IMR-90 (cell line): ENCODE data around the gene STRIP1. TPM values are rescaled to one million over a fixed set of nuclear protein-coding genes. Genes with fewer than 3 reads are reported as not detected.

Experiments
- ATAC-seq: fragments of 200-7000 bp; cut with Tn5 transposase; 2 replicates; pipeline ENCODE4 v1.9.1; 2020; ENCODE audit warnings: low read depth, mild to moderate bottlenecking, moderate library complexity
- BruUV-seq: library from RNA; stranded (reverse); fragments of 400-500 nt; replicated peaks from 2 replicates; lab custom pipeline; 2021; lab: Mats Ljungman, UMichigan
- CTCF ChIA-PET: fragments of 300-600 bp; formaldehyde crosslinking; extraction: SDS; loops from one replicate; lab custom pipeline; 2021; ENCODE audit warnings: antibody characterized with exemption; lab: Yijun Ruan, JAX
- POLR2A ChIA-PET: fragments of 300-600 bp; sonication (Branson Sonifier 250); formaldehyde crosslinking; loops from one replicate; lab custom pipeline; 2022; ENCODE audit warnings: antibody characterized with exemption; ENCODE audit not compliant: unreplicated experiment; lab: Charles Lee
- DNase-seq: peaks from one replicate; pipeline ENCODE4 v3.0.0; 2013
- H2AFZ ChIP-seq: replicated peaks from 2 replicates; pipeline ENCODE3; 2013; ENCODE audit warnings: low read length, mild to moderate bottlenecking; ENCODE audit not compliant: poor library complexity
- H2AK5ac ChIP-seq: 2 replicates; pipeline ENCODE4 v1.6.1; 2013; ENCODE audit warnings: low read depth, low read length, inconsistent platforms
- H2AK9ac ChIP-seq: replicated peaks from 2 replicates; pipeline ENCODE3; 2013; ENCODE audit warnings: mild to moderate bottlenecking, low read depth, low read length, moderate library complexity; ENCODE audit not compliant: poor library complexity
- H2BK120ac ChIP-seq: 2 replicates; pipeline ENCODE4 v1.6.1; 2013; ENCODE audit warnings: low read depth, low read length, inconsistent platforms
- H2BK15ac ChIP-seq: 3 replicates; pipeline ENCODE4 v1.6.1; 2013; ENCODE audit warnings: low read depth, low read length, inconsistent platforms
- H2BK20ac ChIP-seq: 2 replicates; pipeline ENCODE4 v1.6.1; 2013; ENCODE audit warnings: low read depth, mild to moderate bottlenecking, inconsistent platforms, low read length, moderate library complexity
- H2BK5ac ChIP-seq: 2 replicates; pipeline ENCODE4 v1.6.1; 2013; ENCODE audit warnings: mild to moderate bottlenecking, low read depth, low read length, inconsistent platforms; ENCODE audit not compliant: poor library complexity, severe bottlenecking
- H3K14ac ChIP-seq: replicated peaks from 2 replicates; pipeline ENCODE4 v1.6.1; 2013; ENCODE audit warnings: low read depth, low read length, inconsistent platforms
- H3K18ac ChIP-seq: 2 replicates; pipeline ENCODE4 v1.6.1; 2013; ENCODE audit warnings: low read depth, low read length, control low read depth
- H3K23ac ChIP-seq: 2 replicates; pipeline ENCODE4 v1.6.1; 2013; ENCODE audit warnings: low read depth, low read length, inconsistent platforms
- H3K27ac ChIP-seq: 2 replicates; pipeline ENCODE4 v1.5.1; 2013; ENCODE audit warnings: mild to moderate bottlenecking, control low read depth, low read length; ENCODE audit not compliant: insufficient read depth
- H3K27me3 ChIP-seq: 2 replicates; pipeline ENCODE4 v1.6.1; 2013; ENCODE audit warnings: low read length; ENCODE audit not compliant: control insufficient read depth, insufficient read depth
- H3K36me3 ChIP-seq: 2 replicates; pipeline ENCODE4 v1.6.1; 2013; ENCODE audit warnings: low read length, mixed read lengths; ENCODE audit not compliant: control insufficient read depth, insufficient read depth
- H3K4ac ChIP-seq: 2 replicates; pipeline ENCODE4 v1.6.1; 2013; ENCODE audit warnings: low read depth, low read length, inconsistent platforms
- H3K4me1 ChIP-seq: 2 replicates; pipeline ENCODE4 v1.6.1; 2013; ENCODE audit warnings: low read length, mixed read lengths; ENCODE audit not compliant: control insufficient read depth, insufficient read depth
- H3K4me2 ChIP-seq: 2 replicates; pipeline ENCODE4 v1.6.1; 2013; ENCODE audit warnings: low read depth, mild to moderate bottlenecking, control low read depth, low read length, moderate library complexity
- H3K4me3 ChIP-seq: 2 replicates; pipeline ENCODE4 v1.5.1; 2013; ENCODE audit warnings: low read depth, mild to moderate bottlenecking, control low read depth, low read length, moderate library complexity; ENCODE audit not compliant: insufficient read depth
- H3K56ac ChIP-seq: 2 replicates; pipeline ENCODE4 v1.6.1; 2013; ENCODE audit warnings: low read length, inconsistent platforms; ENCODE audit not compliant: insufficient read depth; ENCODE audit errors: extremely low read depth
- H3K79me1 ChIP-seq, 2 experiments: 2 replicates each; pipeline ENCODE4 v1.6.1; 2013; ENCODE audit warnings: low read length in 2 of 2, inconsistent platforms in 1 of 2, low read depth in 1 of 2
- H3K9ac ChIP-seq: 2 replicates; pipeline ENCODE4 v1.6.1; 2013; ENCODE audit warnings: low read depth, low read length, control low read depth
- H3K9me1 ChIP-seq: 2 replicates; pipeline ENCODE4 v1.6.1; 2013; ENCODE audit warnings: low read length, inconsistent platforms; ENCODE audit not compliant: insufficient read depth
- H3K9me3 ChIP-seq: 2 replicates; pipeline ENCODE4 v1.6.1; 2013; ENCODE audit warnings: low read length; ENCODE audit not compliant: control insufficient read depth, insufficient read depth
- H4K20me1 ChIP-seq: 2 replicates; pipeline ENCODE4 v1.6.1; 2013; ENCODE audit warnings: low read length, inconsistent platforms; ENCODE audit not compliant: insufficient read depth
- H4K5ac ChIP-seq: 2 replicates; pipeline ENCODE4 v1.6.1; 2013; ENCODE audit warnings: mild to moderate bottlenecking, low read depth, low read length, control low read depth
- H4K8ac ChIP-seq, 2 experiments: 2 replicates each; pipeline ENCODE4 v1.6.1; 2013; ENCODE audit warnings: low read depth in 2 of 2, low read length in 2 of 2, control low read depth in 1 of 2, inconsistent platforms in 1 of 2
- H4K91ac ChIP-seq: 2 replicates; pipeline ENCODE4 v1.6.1; 2013; ENCODE audit warnings: low read depth, low read length, inconsistent platforms; ENCODE audit not compliant: insufficient read depth
- BHLHE40 ChIP-seq: fragments of 150-350 bp; IDR thresholded peaks from 2 replicates; pipeline ENCODE4 v1.6.1; 2016; ENCODE audit warnings: mild to moderate bottlenecking, low read depth, low read length
- CEBPB ChIP-seq: IDR thresholded peaks from 2 replicates; pipeline ENCODE4 v1.6.1; 2012; ENCODE audit warnings: low read depth, low read length, improper control_type of control experiment
- CHD1 ChIP-seq: IDR thresholded peaks from 2 replicates; pipeline ENCODE4 v1.6.1; 2012; ENCODE audit warnings: low read depth, low read length, improper control_type of control experiment
- MXI1 ChIP-seq: IDR thresholded peaks from 2 replicates; pipeline ENCODE4 v1.6.1; 2012; ENCODE audit warnings: low read depth, mild to moderate bottlenecking, low read length, moderate library complexity, borderline replicate concordance
- WGBS, 2 experiments: methylation state at CpG; one replicate each; pipeline versions ENCODE4 v1.1.5 to v1.1.7; 2013; ENCODE audit warnings: missing lambda C conversion rate in 2 of 2; ENCODE audit not compliant: insufficient read length in 1 of 2; ENCODE audit errors: extremely low coverage in 2 of 2; 5-methylcytosine and 5-hydroxymethylcytosine counted together
- dilution Hi-C: fragments of 300-500 bp; cut with HindIII; formaldehyde crosslinking; loops from one replicate; pipeline ENCODE4 v1.14.3; 2018; ENCODE audit warnings: low sequenced_read_pairs; ENCODE audit not compliant: unreplicated experiment
- in situ Hi-C: fragments of 300-500 bp; cut with MboI; formaldehyde crosslinking; loops from 3 replicates; pipeline ENCODE4 v1.14.3; 2019; ENCODE audit warnings: low sequenced_read_pairs, inconsistent platforms, mixed read lengths
- intact Hi-C: fragments of 100-400 bp; cut with micrococcal nuclease; formaldehyde crosslinking; loops from 2 replicates; pipeline ENCODE4 v1.10.0; 2022
- polyA plus RNA-seq, 3 experiments: library from polyadenylated mRNA; depleted of rRNA; stranded (reverse); fragments of >200 nt; gene quantifications; 2 replicates each; pipeline ENCODE4 v1.2.3, GENCODE V29; 2012; ENCODE audit warnings: low replicate concordance in 1 of 3
- total RNA-seq: library from RNA; depleted of rRNA; stranded (reverse); fragments of >200 nt; gene quantifications from 2 replicates; pipeline ENCODE4 v1.2.3, GENCODE V29; 2012

Gene STRIP1
- total and polyA plus RNA-seq, 2 of the 4 experiments (the other 2 are of a cell fraction), result 30.4 to 33.5 TPM

DNA sequence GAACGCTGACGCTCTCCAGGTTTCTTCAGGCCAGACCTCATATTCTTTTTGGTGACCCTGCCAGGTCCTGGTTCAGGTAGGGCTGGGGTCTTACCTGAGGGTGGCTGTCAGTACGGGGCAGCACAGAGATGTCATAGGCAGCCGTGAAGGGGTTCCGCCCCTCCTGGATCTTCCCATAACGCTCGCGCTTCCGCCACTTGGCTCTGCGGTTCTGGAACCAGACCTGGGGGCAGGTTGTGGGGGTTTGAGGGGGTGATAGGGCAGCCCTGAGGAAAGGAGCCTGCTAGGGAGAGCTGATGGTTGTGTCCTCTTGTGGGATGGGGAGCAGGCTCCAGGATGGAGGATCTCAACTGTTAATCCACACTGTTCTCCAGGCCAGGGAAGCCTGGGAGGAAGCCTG is 26.9 kb downstream of the STRIP1 start:
- in situ Hi-C loops (no loop called here), dilution Hi-C loops (no loop called here), intact Hi-C loops (no loop called here)
- Histone ChIP-seq H2BK120ac (no peak overlapping the region), H3K27ac (no peak overlapping the region), H2AK9ac (no peak overlapping the region), H3K4me3 (no peak overlapping the region), H2BK15ac (no peak overlapping the region), H3K36me3 (peaks cover 19% of the 10 kb centered on the region), H3K4ac (no peak overlapping the region), H3K4me2 (no peak overlapping the region), H2BK20ac (no peak overlapping the region), H3K9me1 (peaks cover 13% of the 10 kb centered on the region), H3K9ac (no peak overlapping the region), H3K79me1 (peaks cover 0 to 16% of the 10 kb centered on the region in 2 experiments; a peak in 2 of 4 replicates), H2AK5ac (no peak overlapping the region), H3K4me1 (peaks cover 11% of the 10 kb centered on the region), H2BK5ac (no peak overlapping the region), H4K5ac (no peak overlapping the region), H3K9me3 (no peaks in the 10 kb centered on the region), H3K23ac (no peak overlapping the region), H3K18ac (no peak overlapping the region), H4K8ac (no peak overlapping the region), H3K56ac (no peak overlapping the region), H4K91ac (no peak overlapping the region), H3K27me3 (peaks cover 6% of the 10 kb centered on the region), H3K14ac (no peak overlapping the region), H4K20me1 (0 out of 2 replicates have a peak, but pooled peaks cover 11% of the 10 kb centered on the region), H2AFZ (no peak overlapping the region)
- 100% methylated on average over 4 of the region's 10 CpGs; no CpG with 5 or more reads in 1 of the 2 experiments for WGBS, 2 experiments
- ChIA-PET POLR2A (no interaction called here), CTCF (no interaction called here)
- no TSS peak for BruUV-seq
- TF ChIP-seq CHD1 (no peak), CEBPB (no peak), MXI1 (no peak), BHLHE40 (no peak)
- ATAC-seq (no peak), DNase-seq (no peak)
